ENCODE results near the gene NES.

NES gene

GRCh38 chr1:156670791-156671190 lies 6.4 kb downstream of the NES start:
- no peak overlapping the region for H3K27ac ChIP-seq
- H3K79me2 ChIP-seq, result no peaks in the 10 kb centered on the region
- no peak overlapping the region for H2AFZ ChIP-seq
- TF ChIP-seq CTCF (IDR thresholded peaks at IDR 0.05), result no peak
- no peak overlapping the region for H3K4me2 ChIP-seq (ENCODE audit: low read length)
- no peak overlapping the region for H3K9ac ChIP-seq
- H3K4me1 ChIP-seq, result no peaks in the 10 kb centered on the region
- no peak overlapping the region for H3K4me3 ChIP-seq (ENCODE audit: low read depth, low read length)
- H3K27me3 ChIP-seq (ENCODE audit: control insufficient read depth, insufficient read depth, low read length), result no peaks in the 10 kb centered on the region
- no peaks in the 10 kb centered on the region for H3K36me3 ChIP-seq (ENCODE audit: control insufficient read depth, insufficient read depth, low read length)
- no peaks in the 10 kb centered on the region for H3K9me3 ChIP-seq (ENCODE audit: control insufficient read depth, low read length)

GRCh38 chr1:156670359-156670758 lies 6.8 kb downstream of the NES start:
- H3K9ac ChIP-seq, result no peak overlapping the region
- no peaks in the 10 kb centered on the region for H3K36me3 ChIP-seq (ENCODE audit: control insufficient read depth, insufficient read depth, low read length)
- H2AFZ ChIP-seq, result no peak overlapping the region
- H3K4me1 ChIP-seq, result no peaks in the 10 kb centered on the region
- no peaks in the 10 kb centered on the region for H3K27me3 ChIP-seq (ENCODE audit: control insufficient read depth, insufficient read depth, low read length)
- TF ChIP-seq CTCF (IDR thresholded peaks at IDR 0.05), result no peak
- no peak overlapping the region for H3K4me3 ChIP-seq (ENCODE audit: low read depth, low read length)
- no peaks in the 10 kb centered on the region for H3K79me2 ChIP-seq
- no peaks in the 10 kb centered on the region for H3K9me3 ChIP-seq (ENCODE audit: control insufficient read depth, low read length)
- H3K27ac ChIP-seq, result no peak overlapping the region
- no peak overlapping the region for H3K4me2 ChIP-seq (ENCODE audit: low read length)

GRCh38 chr1:156669794-156670193 lies 7.4 kb downstream of the NES start:
- Histone ChIP-seq H3K36me3 (ENCODE audit: control insufficient read depth, insufficient read depth, low read length) (no peaks in the 10 kb centered on the region), H3K4me3 (ENCODE audit: low read depth, low read length) (no peak overlapping the region), H3K79me2 (no peaks in the 10 kb centered on the region), H3K9me3 (ENCODE audit: control insufficient read depth, low read length) (no peaks in the 10 kb centered on the region), H3K9ac (no peak overlapping the region), H2AFZ (no peak overlapping the region), H3K27ac (no peak overlapping the region), H3K27me3 (ENCODE audit: control insufficient read depth, insufficient read depth, low read length) (no peaks in the 10 kb centered on the region), H3K4me1 (no peaks in the 10 kb centered on the region), H3K4me2 (ENCODE audit: low read length) (no peak overlapping the region)
- no peak for TF ChIP-seq CTCF (IDR thresholded peaks at IDR 0.05)

- Histone ChIP-seq H3K4me1 (no peaks in the 10 kb centered on the region), H3K4me3 (ENCODE audit: low read depth, low read length) (no peak overlapping the region), H3K27ac (no peak overlapping the region), H3K4me2 (ENCODE audit: low read length) (no peak overlapping the region), H3K36me3 (ENCODE audit: control insufficient read depth, insufficient read depth, low read length) (no peaks in the 10 kb centered on the region), H3K79me2 (no peaks in the 10 kb centered on the region), H2AFZ (no peak overlapping the region), H3K27me3 (ENCODE audit: control insufficient read depth, insufficient read depth, low read length) (no peaks in the 10 kb centered on the region), H3K9ac (no peak overlapping the region), H3K9me3 (ENCODE audit: control insufficient read depth, low read length) (no peaks in the 10 kb centered on the region)
- no peak for TF ChIP-seq CTCF (IDR thresholded peaks at IDR 0.05)
These were observed 8.2 kb downstream of the NES start for GRCh38 chr1:156668801-156669637.

Measured in parathyroid adenoma (tissue), 2 donors.